ENCODE results near the gene CCR5. TPM values are rescaled to one million over a fixed set of nuclear protein-coding genes. Genes with fewer than 3 reads are reported as not detected.

The CCR5 gene
- total RNA-seq, 1 experiment from 2014 or later: not detected

DNA sequence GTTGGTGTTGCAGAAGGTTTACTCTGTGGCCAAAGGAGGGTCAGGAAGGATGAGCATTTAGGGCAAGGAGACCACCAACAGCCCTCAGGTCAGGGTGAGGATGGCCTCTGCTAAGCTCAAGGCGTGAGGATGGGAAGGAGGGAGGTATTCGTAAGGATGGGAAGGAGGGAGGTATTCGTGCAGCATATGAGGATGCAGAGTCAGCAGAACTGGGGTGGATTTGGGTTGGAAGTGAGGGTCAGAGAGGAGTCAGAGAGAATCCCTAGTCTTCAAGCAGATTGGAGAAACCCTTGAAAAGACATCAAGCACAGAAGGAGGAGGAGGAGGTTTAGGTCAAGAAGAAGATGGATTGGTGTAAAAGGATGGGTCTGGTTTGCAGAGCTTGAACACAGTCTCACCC, 4.0 kb downstream of the CCR5 start:
- intact Hi-C loops (cut with micrococcal nuclease): no loop called here
- Histone ChIP-seq H3K36me3 (ENCODE audit: low read depth, low read length) (no peaks in the 10 kb centered on the region; the same call in 1 of the 2 replicates), H3K27me3 (ENCODE audit: low read length) (no peaks in the 10 kb centered on the region), H3K4me1 (ENCODE audit: insufficient read depth, low read length) (peaks cover 11% of the 10 kb centered on the region; the same call in 1 of the 2 replicates), H3F3A (ENCODE audit: low read length, unreplicated experiment) (no peaks in the 10 kb centered on the region), H3K79me2 (ENCODE audit: low read length) (no peaks in the 10 kb centered on the region), H2AFZ (ENCODE audit: low read length) (no peak overlapping the region), H3K27ac (ENCODE audit: low read length) (no peak overlapping the region), H3K9me2 (replicated peaks; ENCODE audit: low read length) (no peaks in the 10 kb centered on the region), H3K9ac (ENCODE audit: low read length) (no peak overlapping the region), H3K4me3 (ENCODE audit: low read length) (no peak overlapping the region), H3K4me2 (ENCODE audit: low read length) (no peak overlapping the region), H4K20me1 (ENCODE audit: low read length) (no peaks in the 10 kb centered on the region), H3K9me3 (ENCODE audit: low read length) (no peaks in the 10 kb centered on the region)
- no TSS peak for BruUV-seq (replicated peaks)
- CTCF ChIA-PET: interaction anchor here (1.8 kb wide), 1 partner anchor 159 kb away, joined by 6 read pairs; no protein-coding TSS in a partner anchor
- POLR2A ChIA-PET (ENCODE audit: unreplicated experiment): no interaction called here
- TF ChIP-seq EZH2phosphoT487 (IDR thresholded peaks at IDR 0.05; ENCODE audit: borderline replicate concordance, low read length): no peak
- TF ChIP-seq CTCF (conservative IDR thresholded peaks at IDR 0.05; ENCODE audit: low read depth, low read length): no peak
- no peak for TF ChIP-seq EZH2 (IDR thresholded peaks at IDR 0.05; ENCODE audit: low read length, unreplicated experiment)
- ATAC-seq (no peak), DNase-seq (no peak)

DNA sequence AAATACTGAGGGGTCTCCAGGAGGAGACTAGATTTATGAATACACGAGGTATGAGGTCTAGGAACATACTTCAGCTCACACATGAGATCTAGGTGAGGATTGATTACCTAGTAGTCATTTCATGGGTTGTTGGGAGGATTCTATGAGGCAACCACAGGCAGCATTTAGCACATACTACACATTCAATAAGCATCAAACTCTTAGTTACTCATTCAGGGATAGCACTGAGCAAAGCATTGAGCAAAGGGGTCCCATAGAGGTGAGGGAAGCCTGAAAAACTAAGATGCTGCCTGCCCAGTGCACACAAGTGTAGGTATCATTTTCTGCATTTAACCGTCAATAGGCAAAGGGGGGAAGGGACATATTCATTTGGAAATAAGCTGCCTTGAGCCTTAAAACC, 4.5 kb downstream of the CCR5 start:
- intact Hi-C loops (cut with micrococcal nuclease): no loop called here
- ChIA-PET CTCF (no interaction called here), POLR2A (ENCODE audit: unreplicated experiment) (no interaction called here)
- Histone ChIP-seq H3K4me2 (ENCODE audit: low read length) (no peak overlapping the region), H2AFZ (ENCODE audit: low read length) (no peak overlapping the region), H3K27ac (ENCODE audit: low read length) (no peak overlapping the region), H3K9me3 (ENCODE audit: low read length) (no peaks in the 10 kb centered on the region), H3K27me3 (ENCODE audit: low read length) (no peaks in the 10 kb centered on the region), H3K4me3 (ENCODE audit: low read length) (no peak overlapping the region), H3K4me1 (ENCODE audit: insufficient read depth, low read length) (peaks cover 11% of the 10 kb centered on the region; the same call in 1 of the 2 replicates), H3K79me2 (ENCODE audit: low read length) (no peaks in the 10 kb centered on the region), H3K9ac (ENCODE audit: low read length) (no peak overlapping the region), H3F3A (ENCODE audit: low read length, unreplicated experiment) (no peaks in the 10 kb centered on the region), H3K9me2 (replicated peaks; ENCODE audit: low read length) (no peaks in the 10 kb centered on the region), H4K20me1 (ENCODE audit: low read length) (no peaks in the 10 kb centered on the region), H3K36me3 (ENCODE audit: low read depth, low read length) (no peaks in the 10 kb centered on the region; the same call in 1 of the 2 replicates)
- TF ChIP-seq EZH2 (IDR thresholded peaks at IDR 0.05; ENCODE audit: low read length, unreplicated experiment) (no peak), EZH2phosphoT487 (IDR thresholded peaks at IDR 0.05; ENCODE audit: borderline replicate concordance, low read length) (no peak), CTCF (conservative IDR thresholded peaks at IDR 0.05; ENCODE audit: low read depth, low read length) (no peak)
- no TSS peak for BruUV-seq (replicated peaks)
- DNase-seq: no peak
- no peak for ATAC-seq

- no peaks in the 10 kb centered on the region for H3K9me2 ChIP-seq (replicated peaks; ENCODE audit: low read length)
- H3K4me3 ChIP-seq (ENCODE audit: low read length): no peak overlapping the region
- no peak overlapping the region for H3K27ac ChIP-seq (ENCODE audit: low read length)
- H4K20me1 ChIP-seq (ENCODE audit: low read length): no peaks in the 10 kb centered on the region
- no peak overlapping the region for H3K4me2 ChIP-seq (ENCODE audit: low read length)
- H3K27me3 ChIP-seq (ENCODE audit: low read length): no peaks in the 10 kb centered on the region
- H3K4me1 ChIP-seq (ENCODE audit: insufficient read depth, low read length): peaks cover 8% of the 10 kb centered on the region; the same call in 1 of the 2 replicates
- no peak overlapping the region for H2AFZ ChIP-seq (ENCODE audit: low read length)
- ATAC-seq: no peak
- H3K79me2 ChIP-seq (ENCODE audit: low read length): no peaks in the 10 kb centered on the region
- BruUV-seq (replicated peaks): no TSS peak
- ChIA-PET CTCF (no interaction called here), POLR2A (ENCODE audit: unreplicated experiment) (no interaction called here)
- H3K9me3 ChIP-seq (ENCODE audit: low read length): no peaks in the 10 kb centered on the region
- no peaks in the 10 kb centered on the region for H3F3A ChIP-seq (ENCODE audit: low read length, unreplicated experiment)
- no peak for DNase-seq
- H3K36me3 ChIP-seq (ENCODE audit: low read depth, low read length): no peaks in the 10 kb centered on the region; the same call in 1 of the 2 replicates
- no peak overlapping the region for H3K9ac ChIP-seq (ENCODE audit: low read length)
- TF ChIP-seq CTCF (conservative IDR thresholded peaks at IDR 0.05; ENCODE audit: low read depth, low read length) (no peak), EZH2phosphoT487 (IDR thresholded peaks at IDR 0.05; ENCODE audit: borderline replicate concordance, low read length) (no peak), EZH2 (IDR thresholded peaks at IDR 0.05; ENCODE audit: low read length, unreplicated experiment) (no peak)
- intact Hi-C loops (cut with micrococcal nuclease): no loop called here
Measured at GRCh38 chr3:46375814-46376213, 5.1 kb downstream of the CCR5 start.
